HL-60/S4 (cell line): Measurements from ENCODE around the gene TNFRSF11A.

Experiments used
- in situ Hi-C: fragments of 300-500 bp; cut with MboI; formaldehyde crosslinking; loops from 2 replicates; pipeline ENCODE4 v1.14.3; 2022; ENCODE audit warnings: low sequenced_read_pairs

Gene TNFRSF11A

DNA sequence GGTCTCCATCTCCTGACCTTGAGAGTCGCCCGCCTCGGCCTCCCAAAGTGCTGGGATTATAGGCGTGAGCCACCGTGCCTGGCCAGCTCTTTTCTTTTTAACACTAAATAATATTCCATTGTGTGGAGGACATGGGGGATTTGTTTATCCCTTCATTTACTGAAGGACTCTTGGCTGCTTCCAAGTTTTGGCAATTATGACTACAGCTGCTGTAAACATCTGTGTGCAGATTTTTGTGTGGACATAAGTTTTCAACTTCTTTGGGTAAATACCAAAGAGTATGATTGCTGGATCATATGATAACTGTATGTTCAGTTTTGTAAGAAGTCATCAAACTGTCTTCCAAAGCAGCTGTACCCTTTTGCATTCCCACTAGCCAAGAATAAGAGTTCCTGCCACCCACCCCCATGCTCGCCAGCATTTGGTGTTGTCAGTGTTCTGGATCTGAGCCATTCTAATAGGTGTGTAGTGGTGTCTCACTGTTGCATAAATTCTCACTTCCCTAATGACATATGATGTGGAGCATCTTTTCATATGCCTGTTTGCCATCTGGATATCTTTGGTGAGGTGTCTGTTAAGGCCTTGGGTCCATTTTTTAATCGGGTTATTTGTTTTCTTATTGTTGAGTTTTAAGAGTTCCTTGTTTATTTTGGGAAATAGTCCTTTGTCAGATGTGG is 52.2 kb downstream of the TNFRSF11A start:
- in situ Hi-C loops, result no loop called here

DNA sequence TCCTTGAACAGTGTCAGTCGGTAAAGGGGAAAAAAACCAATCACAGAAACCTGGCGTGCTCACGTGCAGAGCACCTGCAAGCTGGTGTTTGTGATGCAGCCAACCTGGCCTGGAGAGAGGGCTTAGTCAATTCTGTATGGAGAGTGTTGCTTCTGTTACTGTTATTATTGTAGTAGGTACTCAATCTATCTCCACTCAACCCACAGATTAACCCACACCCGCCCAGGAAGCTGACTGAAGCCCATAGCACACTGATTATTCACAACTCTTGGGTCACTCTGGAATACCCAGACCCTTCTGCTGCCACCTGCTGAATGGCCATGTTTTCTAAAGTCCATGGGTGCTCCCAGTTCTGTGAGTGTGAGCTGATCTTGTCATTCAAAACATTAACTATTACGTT is 53.9 kb downstream of the TNFRSF11A start:
- in situ Hi-C loops, result no loop called here

DNA sequence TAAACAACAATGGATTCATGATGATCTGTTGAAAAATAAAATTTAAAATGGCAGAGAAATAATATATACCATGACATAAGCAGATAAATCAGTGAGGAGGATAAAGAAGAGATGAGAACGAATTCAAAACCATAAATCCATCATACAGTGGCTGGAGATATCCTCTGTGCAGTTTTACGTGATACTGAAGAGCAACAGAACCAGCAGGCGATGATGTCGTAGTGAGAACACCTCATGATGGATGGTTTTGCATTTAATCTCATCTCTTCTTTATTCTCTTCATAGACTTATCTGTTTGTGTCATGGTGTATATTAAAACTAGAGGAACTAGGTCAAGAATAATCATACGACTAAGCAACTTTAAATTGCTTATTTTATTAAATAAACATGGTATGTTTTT is 56.3 kb downstream of the TNFRSF11A start:
- in situ Hi-C loops, result no loop called here

DNA sequence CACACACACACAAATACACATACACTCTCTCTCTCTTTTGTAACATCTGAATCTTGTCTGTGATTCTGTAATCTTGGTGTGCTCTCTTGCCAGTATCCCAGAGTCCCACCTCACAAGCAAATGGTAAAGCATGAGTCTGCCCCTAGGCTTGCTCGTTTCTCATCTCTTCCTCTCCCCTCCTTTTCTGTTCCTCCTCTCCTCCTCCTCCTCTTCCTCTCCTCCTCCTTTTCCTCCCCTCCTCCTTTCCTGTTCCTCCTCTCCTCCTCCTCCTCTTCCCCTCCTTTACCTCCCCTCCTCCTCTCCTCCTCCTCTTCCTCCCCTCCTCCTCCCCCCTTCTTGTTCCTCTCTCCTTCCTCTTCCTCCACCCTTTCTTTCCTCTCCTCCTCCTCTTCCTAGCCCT is 59.0 kb downstream of the TNFRSF11A start:
- in situ Hi-C loops, result no loop called here

DNA sequence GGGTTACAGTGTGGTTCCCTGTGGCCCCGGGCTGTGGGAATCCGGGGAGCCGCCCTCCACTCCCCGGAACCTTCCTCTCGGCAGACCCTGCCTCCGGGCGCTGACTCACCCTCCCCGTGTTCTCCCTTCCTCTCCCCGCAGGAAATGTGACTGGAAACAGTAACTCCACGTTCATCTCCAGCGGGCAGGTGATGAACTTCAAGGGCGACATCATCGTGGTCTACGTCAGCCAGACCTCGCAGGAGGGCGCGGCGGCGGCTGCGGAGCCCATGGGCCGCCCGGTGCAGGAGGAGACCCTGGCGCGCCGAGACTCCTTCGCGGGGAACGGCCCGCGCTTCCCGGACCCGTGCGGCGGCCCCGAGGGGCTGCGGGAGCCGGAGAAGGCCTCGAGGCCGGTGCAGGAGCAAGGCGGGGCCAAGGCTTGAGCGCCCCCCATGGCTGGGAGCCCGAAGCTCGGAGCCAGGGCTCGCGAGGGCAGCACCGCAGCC is 59.5 kb downstream of the TNFRSF11A start:
- in situ Hi-C loops, result no loop called here

DNA sequence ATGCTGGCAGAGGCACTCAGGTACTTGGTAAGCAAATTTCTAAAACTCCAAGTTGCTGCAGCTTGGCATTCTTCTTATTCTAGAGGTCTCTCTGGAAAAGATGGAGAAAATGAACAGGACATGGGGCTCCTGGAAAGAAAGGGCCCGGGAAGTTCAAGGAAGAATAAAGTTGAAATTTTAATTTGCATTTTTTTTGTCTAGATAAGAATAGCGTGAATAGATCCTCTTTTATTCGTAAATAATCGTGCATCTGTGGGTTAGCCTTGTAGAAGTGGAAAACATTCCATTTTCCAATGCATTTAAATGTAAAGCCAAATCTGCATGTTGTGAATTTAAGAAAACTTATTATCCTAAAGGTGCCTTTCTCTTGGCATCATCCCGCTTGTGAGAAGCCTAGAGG is 61.0 kb downstream of the TNFRSF11A start:
- in situ Hi-C loops, result no loop called here

DNA sequence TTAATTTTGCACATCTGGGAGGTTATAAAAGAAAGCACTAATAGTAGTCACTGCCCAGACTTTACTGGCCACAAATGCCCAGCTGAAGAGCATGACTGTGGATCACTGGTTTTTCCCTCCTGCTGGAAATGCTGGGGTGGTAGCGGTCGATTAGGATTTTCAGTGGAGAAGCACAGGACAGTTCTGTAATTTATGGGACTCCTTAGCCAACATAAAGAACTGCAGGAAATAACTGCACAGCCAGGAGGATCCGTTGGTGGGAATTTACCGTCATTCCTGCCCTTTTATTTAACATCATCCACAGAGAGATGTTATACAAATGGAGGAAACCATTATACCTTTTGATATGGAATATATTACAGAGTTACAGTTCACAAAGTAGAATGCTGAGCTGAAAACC is 61.5 kb downstream of the TNFRSF11A start:
- in situ Hi-C loops, result no loop called here

DNA sequence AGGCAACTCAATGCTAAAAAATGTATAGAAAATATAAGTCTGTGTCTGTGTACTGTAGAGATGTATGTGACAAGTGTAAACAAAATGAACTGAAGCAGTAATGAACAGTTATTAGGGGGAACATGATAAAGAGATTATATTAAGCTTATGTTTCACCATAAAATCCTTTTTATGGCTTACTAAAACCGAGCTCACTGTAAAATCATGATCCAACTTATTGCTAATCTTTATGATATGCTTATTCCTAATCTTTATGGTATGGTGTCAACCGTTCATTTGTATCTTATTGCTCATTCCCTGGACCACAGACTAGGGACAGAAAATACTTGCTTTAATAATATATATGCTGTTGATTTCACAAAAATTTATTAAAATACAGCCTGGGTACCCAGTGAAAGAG is 62.1 kb downstream of the TNFRSF11A start:
- in situ Hi-C loops, result no loop called here

DNA sequence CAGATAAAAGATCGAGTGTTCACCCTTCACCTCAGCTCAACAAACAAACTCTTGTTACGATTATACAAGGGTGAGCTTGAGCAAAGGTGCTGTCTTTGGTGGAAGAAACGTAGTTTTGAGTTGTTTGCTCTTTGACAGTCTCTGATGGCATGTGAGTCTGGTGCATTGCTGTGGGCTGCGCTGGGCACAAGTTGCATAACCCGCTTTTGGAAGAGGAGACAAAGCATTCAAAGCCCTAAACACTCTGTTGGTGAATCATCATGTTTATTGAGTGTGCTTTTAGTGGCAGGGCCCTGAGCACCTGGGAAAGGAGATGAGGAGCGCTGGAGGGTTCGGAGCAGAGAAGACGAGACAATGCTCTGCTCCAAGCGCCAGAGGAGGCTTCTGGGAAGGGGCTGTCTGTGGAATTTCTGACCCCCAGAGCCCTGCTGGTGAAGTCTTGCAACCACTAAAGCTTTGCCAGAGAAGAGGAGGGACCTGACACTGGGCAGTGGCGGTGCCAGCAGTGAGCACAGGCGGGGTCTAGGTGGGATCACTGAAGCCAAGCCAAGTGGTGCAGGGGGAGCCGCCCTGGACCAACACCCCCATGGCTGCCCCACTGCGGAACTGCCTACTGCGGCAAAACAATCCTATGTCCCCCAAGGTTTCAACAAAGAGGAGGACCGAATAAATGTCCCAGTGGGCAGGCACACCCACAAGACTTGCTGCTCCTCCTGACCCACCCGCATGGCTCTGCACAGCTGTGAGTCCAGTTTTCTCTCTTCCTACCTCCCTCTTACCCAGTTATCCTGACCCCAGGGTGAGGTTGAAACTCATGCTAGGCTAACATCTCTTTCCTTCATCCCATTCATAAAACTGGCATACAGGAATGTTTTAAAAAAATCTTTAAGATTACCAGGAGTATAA is 64.0 kb downstream of the TNFRSF11A start:
- in situ Hi-C loops, result no loop called here

DNA sequence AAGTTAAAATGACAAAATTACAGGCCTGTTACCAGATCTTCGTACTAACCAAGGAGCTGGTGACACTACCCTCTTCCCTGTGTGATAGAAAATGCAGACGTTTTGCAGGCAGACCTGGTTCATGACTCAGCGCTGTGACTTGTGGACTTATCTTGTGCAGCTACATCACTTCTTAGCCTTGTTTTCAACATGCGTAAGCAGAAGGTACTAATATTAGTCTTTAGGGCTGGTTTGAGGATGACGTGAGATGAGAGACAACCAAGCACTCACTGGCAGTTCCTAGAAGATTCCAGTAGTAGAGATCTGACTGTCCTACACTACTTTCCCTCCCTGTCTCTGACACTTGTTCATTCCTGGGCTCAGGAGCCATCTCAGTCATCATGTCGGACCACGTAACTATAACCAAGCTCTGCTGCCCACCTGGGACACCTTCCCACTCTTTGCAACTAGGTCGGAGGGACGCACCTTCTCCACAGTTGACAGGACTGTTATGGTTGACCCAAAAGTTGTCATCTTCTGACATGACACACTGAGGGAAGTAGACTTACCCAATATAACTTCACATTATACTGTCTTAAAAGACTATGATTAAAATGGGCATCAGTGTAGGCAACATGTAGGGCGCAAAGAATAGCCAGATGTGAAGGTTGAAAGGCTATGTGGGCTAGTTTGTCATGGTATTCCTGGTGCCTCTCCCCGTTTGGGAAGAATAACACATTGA is 64.8 kb downstream of the TNFRSF11A start:
- in situ Hi-C loops, result no loop called here

DNA sequence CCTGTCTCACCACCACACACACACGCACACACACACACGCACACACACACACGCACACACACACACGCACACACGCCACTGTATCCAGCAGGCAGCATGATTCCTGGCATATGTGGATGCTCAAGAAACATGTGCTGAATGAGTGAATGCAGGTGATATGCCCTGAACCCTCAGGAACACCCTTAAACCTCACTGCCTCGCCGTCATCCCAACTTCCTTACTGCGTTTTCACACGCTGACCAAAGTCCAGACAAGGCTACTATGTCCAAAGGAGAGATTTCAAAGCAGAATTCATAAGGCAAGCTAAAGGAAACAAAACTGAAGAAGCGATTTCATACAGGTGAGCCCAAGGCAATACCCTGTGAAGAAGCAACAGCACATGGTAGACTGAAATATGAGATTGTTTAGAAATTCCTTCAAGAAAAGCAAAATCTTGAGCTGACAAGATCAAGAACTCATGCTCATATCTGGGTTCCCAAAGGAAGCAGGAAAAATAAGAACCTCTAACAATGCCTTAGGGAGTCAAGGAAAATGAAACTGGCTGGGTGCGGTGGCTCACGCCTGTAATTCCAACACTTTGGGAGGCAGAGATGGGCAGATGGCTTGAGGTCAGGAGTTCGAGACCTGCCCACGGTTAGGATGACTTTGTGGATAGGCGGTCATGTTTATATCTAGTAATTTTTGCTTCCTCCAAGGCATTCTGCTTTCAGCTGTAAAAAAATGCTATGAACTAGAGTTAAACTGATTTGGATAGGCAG is 69.1 kb downstream of the TNFRSF11A start:
- in situ Hi-C loops, result no loop called here

DNA sequence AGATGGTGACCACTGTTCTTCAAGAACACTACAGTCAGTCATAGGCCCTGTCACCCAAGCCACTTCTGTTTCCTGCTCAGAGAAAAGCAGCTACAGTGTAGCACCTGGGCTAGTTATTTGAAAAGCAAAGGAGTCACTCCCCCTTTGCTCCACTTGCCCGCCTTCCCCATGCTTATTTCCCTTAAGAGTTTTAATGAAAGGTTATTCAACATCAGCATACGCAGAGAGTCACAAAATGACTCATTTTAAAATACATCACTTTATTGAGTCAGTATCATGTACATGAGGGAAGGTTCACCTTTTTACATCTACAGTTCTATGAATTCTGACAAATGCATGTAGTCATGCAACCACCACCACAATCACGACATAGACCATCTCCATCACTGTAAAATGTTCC is 71.3 kb downstream of the TNFRSF11A start:
- in situ Hi-C loops, result no loop called here

DNA sequence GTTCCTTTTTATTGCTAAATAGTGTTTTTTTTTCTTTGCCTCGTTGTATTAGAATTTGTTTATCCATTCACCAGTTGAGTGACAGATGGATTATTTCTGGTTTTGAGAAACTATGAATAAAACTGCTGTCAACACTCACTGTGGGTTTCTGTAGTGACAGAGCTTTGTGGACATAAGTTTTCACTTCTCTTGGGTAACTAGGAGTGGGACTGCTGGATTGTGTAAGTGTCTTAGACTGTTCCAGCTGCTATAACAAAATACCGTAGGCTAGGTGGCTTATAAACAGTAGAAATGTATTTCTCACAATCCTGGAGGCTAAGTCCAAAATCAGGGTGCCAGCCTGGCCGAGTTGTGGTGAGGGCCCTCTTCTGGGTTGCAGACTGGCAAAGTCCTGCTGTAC is 71.9 kb downstream of the TNFRSF11A start:
- in situ Hi-C loops, result no loop called here

DNA sequence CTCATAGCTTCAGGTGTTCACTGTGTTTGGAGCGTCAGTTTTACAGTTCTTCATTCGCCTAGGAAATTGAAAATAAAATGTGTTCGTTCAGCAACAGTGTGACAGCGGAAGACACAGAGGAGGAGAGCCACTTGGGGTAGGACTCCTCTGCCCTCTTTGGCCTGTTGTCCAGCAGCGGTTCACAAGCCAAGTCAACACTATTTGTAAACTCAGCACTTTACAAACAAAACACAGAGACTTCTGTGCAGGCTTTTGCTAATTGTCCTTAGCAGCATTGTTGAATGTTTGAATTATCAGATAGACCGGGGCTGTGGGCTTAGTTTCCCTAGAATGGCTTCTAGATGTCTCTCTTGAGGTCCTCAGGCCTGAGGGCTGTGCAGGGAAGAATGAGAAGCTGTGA is 73.2 kb downstream of the TNFRSF11A start:
- in situ Hi-C loops, result no loop called here

DNA sequence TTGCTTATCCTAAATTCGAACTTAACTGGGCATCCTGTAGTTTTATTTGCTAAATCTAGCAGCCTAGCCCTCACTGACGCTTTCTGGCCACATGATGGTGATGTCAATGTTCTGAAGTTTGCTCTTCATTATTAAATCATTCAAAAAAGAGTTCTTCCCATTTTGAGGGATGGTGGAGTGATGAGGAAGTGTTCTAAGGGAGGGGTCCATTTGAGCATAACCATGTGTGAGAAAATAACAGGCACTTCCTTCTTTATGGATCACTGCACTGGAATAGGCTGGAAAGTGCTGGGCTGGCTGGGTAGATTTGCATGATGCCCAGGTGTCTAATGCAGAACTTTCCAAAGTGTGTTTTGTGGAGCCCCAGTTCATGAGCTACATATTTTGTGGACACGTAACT is 74.2 kb downstream of the TNFRSF11A start:
- in situ Hi-C loops, result no loop called here

DNA sequence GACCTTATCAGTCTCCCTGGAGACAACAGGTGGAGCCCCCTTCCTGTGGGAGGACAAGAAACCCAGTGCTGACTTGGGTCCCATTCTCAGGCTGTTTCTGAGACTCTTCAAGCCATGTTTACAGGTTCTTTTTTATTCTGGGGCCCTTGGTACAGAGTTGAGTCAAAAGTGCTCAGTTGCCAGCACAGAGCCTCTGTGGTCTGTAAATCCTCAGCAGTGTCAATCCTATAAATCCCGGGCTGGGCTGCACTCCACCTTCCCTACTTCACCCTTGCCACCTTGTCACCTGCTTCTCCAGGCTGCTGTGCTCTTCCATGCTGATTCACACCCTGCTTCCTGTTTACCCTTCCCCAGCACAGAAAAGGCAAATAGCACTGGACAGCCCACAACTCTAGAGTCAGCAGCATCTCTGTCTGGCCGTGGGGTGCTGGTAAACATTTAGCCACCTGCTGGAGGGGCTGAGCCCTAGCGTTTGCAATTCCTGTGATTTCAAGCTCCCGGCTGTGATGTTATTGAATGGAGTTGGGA is 74.7 kb downstream of the TNFRSF11A start:
- in situ Hi-C loops, result no loop called here

DNA sequence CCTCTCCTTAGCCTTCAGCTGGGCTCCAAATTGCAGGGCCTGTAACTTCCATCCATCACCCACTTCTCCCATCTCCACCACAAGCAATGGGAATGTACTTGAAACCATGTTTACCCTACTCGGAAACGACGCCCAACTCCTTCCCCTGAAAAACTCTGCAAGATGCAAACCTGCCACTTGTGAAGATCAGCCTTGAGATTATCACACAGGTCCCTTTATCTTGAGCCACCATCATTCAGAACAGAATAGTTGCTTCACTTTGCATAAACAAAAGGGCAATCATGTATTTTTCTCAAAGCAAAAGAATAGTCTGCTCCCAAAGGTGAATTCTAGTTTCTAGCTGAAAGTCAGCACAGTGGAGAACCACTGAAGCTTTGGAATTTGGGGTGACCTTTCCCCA is 75.8 kb downstream of the TNFRSF11A start:
- in situ Hi-C loops, result no loop called here

DNA sequence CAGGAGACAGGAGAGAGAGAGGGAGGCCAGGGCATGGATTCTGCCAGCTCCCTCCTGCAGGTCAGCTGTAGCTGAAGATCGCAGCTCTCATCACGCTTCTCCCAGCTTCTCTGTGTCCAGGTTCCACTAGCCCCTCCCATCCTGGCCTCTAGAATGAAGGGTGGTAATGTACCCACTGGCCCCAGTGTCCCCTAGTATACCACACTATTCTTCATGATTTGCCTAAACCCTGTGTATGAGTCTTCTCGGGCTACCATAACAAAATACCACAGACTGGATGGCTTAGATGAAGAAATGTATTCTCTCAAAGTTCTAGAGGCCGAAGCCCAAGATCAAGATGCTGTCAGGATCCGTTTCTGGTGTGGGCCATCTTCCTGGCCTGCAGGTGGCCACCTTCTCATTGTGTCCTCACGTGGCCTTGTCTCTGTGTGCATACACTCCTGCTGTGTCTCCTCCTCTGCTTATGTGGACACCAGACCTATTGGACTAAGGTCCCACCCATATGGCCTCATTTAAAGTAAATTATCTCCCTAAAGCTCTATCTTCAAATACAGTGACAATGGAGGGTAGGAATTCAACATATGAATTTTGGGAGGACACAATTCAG is 77.3 kb downstream of the TNFRSF11A start:
- in situ Hi-C loops, result no loop called here

DNA sequence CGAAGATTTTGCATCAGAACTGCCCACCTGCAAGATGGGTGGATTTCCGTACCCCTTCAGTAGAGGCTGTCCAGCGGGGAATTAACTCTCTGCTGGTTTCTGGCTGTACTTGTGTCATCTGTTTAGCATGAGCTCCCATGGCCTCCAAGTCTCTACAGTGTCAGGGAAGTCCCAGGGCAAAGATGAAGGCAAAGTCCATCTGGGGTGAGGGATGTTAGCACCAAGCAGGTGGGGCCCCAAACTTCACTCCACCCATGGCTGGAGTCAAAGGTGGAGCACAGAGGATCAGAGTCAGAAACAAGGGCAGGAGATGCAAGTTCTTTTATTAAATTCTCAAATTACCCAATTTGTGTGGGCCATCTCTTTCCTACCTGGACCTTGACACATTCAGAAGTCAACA is 78.0 kb downstream of the TNFRSF11A start:
- in situ Hi-C loops, result no loop called here

DNA sequence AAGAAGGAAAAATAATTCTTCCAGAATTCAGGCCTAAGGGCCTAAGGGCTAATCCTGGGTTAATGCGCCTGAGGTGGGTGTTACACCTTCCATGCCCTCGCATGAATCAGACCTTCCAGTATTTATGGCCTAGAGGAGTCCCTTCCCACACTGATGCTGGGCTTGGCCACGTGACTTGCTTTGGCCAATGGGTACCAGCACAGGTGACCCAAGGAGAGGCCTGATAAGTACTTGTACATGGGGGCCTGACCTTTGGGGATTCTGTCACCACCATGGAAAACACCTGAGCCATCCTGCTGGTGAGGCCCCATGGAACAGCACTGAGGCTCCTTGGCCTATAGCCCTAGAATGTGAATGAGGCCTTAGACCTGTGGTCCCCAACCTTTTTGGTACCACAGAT is 79.8 kb downstream of the TNFRSF11A start:
- in situ Hi-C loops, result no loop called here
